CD14-positive monocyte (primary cell): ENCODE measurements around the gene TRMT13. TPM values are rescaled to one million over a fixed set of nuclear protein-coding genes. Genes with fewer than 3 reads are reported as not detected.
A peak's percentile ranks its signal among the peaks of the same experiment; 100 is the strongest.

Source experiments
- DNase-seq, 3 donors: peaks; one replicate each; pipeline ENCODE4 v3.0.0-alpha.2; 2011 to 2022
- H2AFZ ChIP-seq: 2 replicates; pipeline ENCODE4 v1.6.0; 2012; ENCODE audit warnings: mild to moderate bottlenecking, low read depth, low read length, inconsistent platforms; ENCODE audit not compliant: insufficient read depth, poor library complexity, severe bottlenecking
- H3K27ac ChIP-seq, 2 donors: 1 replicate in 1 of 2; 2 replicates in 1 of 2; pipeline ENCODE4 v1.5.1; 2012 to 2013; ENCODE audit warnings: low read length in 2 of 2, control low read depth in 1 of 2, inconsistent platforms in 1 of 2, low read depth in 1 of 2, mild to moderate bottlenecking in 1 of 2
- H3K27me3 ChIP-seq, 2 donors: one replicate each; pipeline versions ENCODE4 v1.6.0 to v1.6.1; 2011 to 2013; ENCODE audit warnings: low read length in 2 of 2; ENCODE audit not compliant: control insufficient read depth in 2 of 2, insufficient read depth in 2 of 2
- H3K36me3 ChIP-seq, 2 donors: replicated peaks in 1 of 2; 1 replicate in 1 of 2; 2 replicates in 1 of 2; pipeline versions ENCODE4 v1.5.1 to v1.6.1; 2012 to 2013; ENCODE audit warnings: low read length in 2 of 2, control low read depth in 1 of 2, inconsistent platforms in 1 of 2, mild to moderate bottlenecking in 1 of 2; ENCODE audit not compliant: insufficient read depth in 2 of 2, control insufficient read depth in 1 of 2
- H3K4me1 ChIP-seq, 2 donors: 1 replicate in 1 of 2; 2 replicates in 1 of 2; pipeline versions ENCODE4 v1.5.1 to v1.6.1; 2012 to 2013; ENCODE audit warnings: low read length in 2 of 2, control low read depth in 1 of 2, inconsistent platforms in 1 of 2, mild to moderate bottlenecking in 1 of 2, moderate library complexity in 1 of 2; ENCODE audit not compliant: insufficient read depth in 2 of 2, control insufficient read depth in 1 of 2
- H3K4me2 ChIP-seq: replicated peaks from 2 replicates; pipeline ENCODE3; 2012; ENCODE audit warnings: low read length, moderate library complexity, mild to moderate bottlenecking; ENCODE audit not compliant: poor library complexity, severe bottlenecking; ENCODE audit errors: extremely low read depth
- H3K4me3 ChIP-seq, 3 experiments: fragments of 200-600 bp in 1 of 3; sonication (generic) in 1 of 3; replicated peaks in 1 of 3; 1 replicate in 2 of 3; 2 replicates in 1 of 3; pipeline ENCODE4 v1.5.1; 2011 to 2013; ENCODE audit warnings: low read length in 3 of 3, mild to moderate bottlenecking in 3 of 3, control low read depth in 2 of 3, low read depth in 2 of 3, inconsistent platforms in 1 of 3, moderate library complexity in 1 of 3
- H3K79me2 ChIP-seq: 2 replicates; pipeline ENCODE4 v1.6.0; 2012; ENCODE audit warnings: mild to moderate bottlenecking, control low read depth, inconsistent platforms, low read length, moderate library complexity; ENCODE audit not compliant: insufficient read depth
- H3K9ac ChIP-seq: 2 replicates; pipeline ENCODE4 v1.6.0; 2017; ENCODE audit warnings: low read length, mild to moderate bottlenecking; ENCODE audit not compliant: insufficient read depth, poor library complexity, severe bottlenecking
- H3K9me3 ChIP-seq, 2 donors: replicated peaks in 1 of 2; 1 replicate in 1 of 2; 2 replicates in 1 of 2; pipeline versions ENCODE4 v1.5.1 to v1.6.1; 2012 to 2013; ENCODE audit warnings: low read length in 2 of 2, control low read depth in 1 of 2; ENCODE audit not compliant: control insufficient read depth in 1 of 2, insufficient read depth in 1 of 2
- H4K20me1 ChIP-seq: 2 replicates; pipeline ENCODE4 v1.6.0; 2012; ENCODE audit warnings: mild to moderate bottlenecking, low read length, control low read depth, moderate library complexity; ENCODE audit not compliant: insufficient read depth
- H3K27ac Mint-ChIP-seq, 7 donors: one replicate each; pipeline ENCODE4 v1.8.0; 2020; ENCODE audit warnings: mild to moderate bottlenecking in 7 of 7, mixed read lengths in 7 of 7, moderate library complexity in 6 of 7, inconsistent platforms in 2 of 7
- H3K27me3 Mint-ChIP-seq, 3 donors: one replicate each; pipeline ENCODE4 v1.8.0; 2021 to 2022; ENCODE audit warnings: low read depth in 3 of 3, mild to moderate bottlenecking in 3 of 3, mixed read lengths in 3 of 3, moderate library complexity in 3 of 3, inconsistent platforms in 1 of 3
- H3K36me3 Mint-ChIP-seq, 2 donors: one replicate each; pipeline ENCODE4 v1.8.0; 2020; ENCODE audit warnings: mixed read lengths in 2 of 2, inconsistent platforms in 1 of 2, mild to moderate bottlenecking in 1 of 2
- H3K4me1 Mint-ChIP-seq: one replicate; pipeline ENCODE4 v1.8.0; 2020; ENCODE audit warnings: mild to moderate bottlenecking, mixed read lengths
- H3K4me3 Mint-ChIP-seq, 2 donors: one replicate each; pipeline ENCODE4 v1.8.0; 2020; ENCODE audit warnings: mild to moderate bottlenecking in 2 of 2, mixed read lengths in 2 of 2, moderate library complexity in 1 of 2
- H3K9me3 Mint-ChIP-seq, 7 donors: one replicate each; pipeline ENCODE4 v1.8.0; 2020 to 2022; ENCODE audit warnings: mixed read lengths in 7 of 7, mild to moderate bottlenecking in 6 of 7, moderate library complexity in 6 of 7, inconsistent platforms in 2 of 7
- WGBS: methylation state at CpG from one replicate; pipeline ENCODE4 v1.1.5; 2013; ENCODE audit warnings: missing lambda C conversion rate; ENCODE audit not compliant: insufficient coverage; 5-methylcytosine and 5-hydroxymethylcytosine counted together
- intact Hi-C, 2 donors: fragments of 100-400 bp; cut with micrococcal nuclease; formaldehyde crosslinking; loops; one replicate each; pipeline versions ENCODE4 v1.15.0 to v1.15.1; 2023
- polyA plus RNA-seq, 3 donors: library from polyadenylated mRNA; depleted of rRNA in 1 of 3; unstranded in 2 of 3; stranded (reverse) in 1 of 3; fragments of 300-500 nt in 2 of 3; fragments of >200 nt in 1 of 3; fragmentation: Illumina TruSeq in 2 of 3; gene quantifications; 1 replicate in 2 of 3; 2 replicates in 1 of 3; pipeline ENCODE4 v1.2.3, GENCODE V29; 2012 to 2021
- TF ChIP-seq, protein P1 (sequence below): fragments of 200-600 bp; IDR thresholded peaks from one replicate; pipeline ENCODE4 v1.8.0; 2022; ENCODE audit warnings: antibody characterized with exemption, mild to moderate bottlenecking

TRMT13 gene
- polyA plus RNA-seq, 3 donors: 2.2 to 8.1 (median 2.3) TPM

DNA sequence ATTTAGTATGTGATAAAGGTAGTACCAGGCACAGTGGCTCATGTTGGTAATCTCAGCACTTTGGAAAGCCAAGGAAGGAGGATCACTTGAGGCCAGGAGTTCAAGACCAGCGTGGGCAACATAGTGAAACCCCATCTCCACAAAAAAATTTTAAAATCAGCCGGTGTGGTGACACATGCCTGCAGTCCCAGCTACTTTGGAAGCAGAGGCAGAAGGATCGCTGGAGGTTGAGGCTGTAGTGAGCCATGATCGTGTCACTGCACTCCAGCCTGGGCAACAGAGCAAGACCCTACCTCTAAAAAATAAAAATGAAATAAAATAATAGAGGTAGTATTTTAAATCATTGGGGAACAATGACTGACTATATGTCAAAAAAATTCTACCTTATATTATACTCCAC lies 17.4 kb upstream of the TRMT13 start:
- Histone ChIP-seq H4K20me1 (no peaks in the 10 kb centered on the region), H3K36me3 (peaks cover 11 to 21% of the 10 kb centered on the region in 2 donors), H3K27me3 (no peaks in the 10 kb centered on the region), H3K9ac (no peak overlapping the region), H3K27ac (no peak overlapping the region), H3K4me2 (no peak overlapping the region), H3K4me3 (no peak overlapping the region), H3K4me1 (no peaks in the 10 kb centered on the region), H3K79me2 (no peaks in the 10 kb centered on the region), H3K9me3 (no peaks in the 10 kb centered on the region), H2AFZ (no peak overlapping the region)
- peak overlapping the region in 3 of 7 donors; percentile 3 to 53 (median 47) for H3K27ac Mint-ChIP-seq
- TF ChIP-seq, protein P1, sequence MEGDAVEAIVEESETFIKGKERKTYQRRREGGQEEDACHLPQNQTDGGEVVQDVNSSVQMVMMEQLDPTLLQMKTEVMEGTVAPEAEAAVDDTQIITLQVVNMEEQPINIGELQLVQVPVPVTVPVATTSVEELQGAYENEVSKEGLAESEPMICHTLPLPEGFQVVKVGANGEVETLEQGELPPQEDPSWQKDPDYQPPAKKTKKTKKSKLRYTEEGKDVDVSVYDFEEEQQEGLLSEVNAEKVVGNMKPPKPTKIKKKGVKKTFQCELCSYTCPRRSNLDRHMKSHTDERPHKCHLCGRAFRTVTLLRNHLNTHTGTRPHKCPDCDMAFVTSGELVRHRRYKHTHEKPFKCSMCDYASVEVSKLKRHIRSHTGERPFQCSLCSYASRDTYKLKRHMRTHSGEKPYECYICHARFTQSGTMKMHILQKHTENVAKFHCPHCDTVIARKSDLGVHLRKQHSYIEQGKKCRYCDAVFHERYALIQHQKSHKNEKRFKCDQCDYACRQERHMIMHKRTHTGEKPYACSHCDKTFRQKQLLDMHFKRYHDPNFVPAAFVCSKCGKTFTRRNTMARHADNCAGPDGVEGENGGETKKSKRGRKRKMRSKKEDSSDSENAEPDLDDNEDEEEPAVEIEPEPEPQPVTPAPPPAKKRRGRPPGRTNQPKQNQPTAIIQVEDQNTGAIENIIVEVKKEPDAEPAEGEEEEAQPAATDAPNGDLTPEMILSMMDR: no peak
- H3K27me3 Mint-ChIP-seq: no peaks in the 10 kb centered on the region
- no peaks in the 10 kb centered on the region for H3K4me1 Mint-ChIP-seq
- no peak for DNase-seq
- H3K36me3 Mint-ChIP-seq: peaks cover 24 to 38% of the 10 kb centered on the region in 2 donors
- H3K9me3 Mint-ChIP-seq: no peaks in the 10 kb centered on the region
- no CpG with 5 or more reads among the region's 4 CpGs for WGBS
- H3K4me3 Mint-ChIP-seq: no peak overlapping the region
- intact Hi-C loops: no loop called here

DNA sequence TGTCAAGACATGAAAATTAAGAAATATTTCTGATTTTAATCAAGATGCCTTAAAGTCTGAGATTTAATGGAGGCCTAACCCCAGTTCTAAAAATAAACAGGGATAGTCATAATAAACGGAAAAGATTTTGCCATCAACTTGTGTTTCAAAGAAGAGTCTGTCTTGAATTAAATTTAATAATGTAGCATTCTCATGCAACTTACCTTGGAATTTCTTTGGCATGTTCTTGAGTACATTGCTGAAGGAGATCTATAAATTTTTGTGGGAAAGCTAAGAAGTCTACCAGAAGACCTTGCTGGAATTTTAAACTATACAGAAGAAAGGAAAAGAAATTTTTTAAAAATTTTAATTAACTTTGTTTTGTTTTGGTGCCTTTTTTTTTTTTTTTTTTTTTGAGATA lies 10.8 kb upstream of the TRMT13 start:
- TF ChIP-seq, protein P1: no peak
- no peak overlapping the region for H3K27ac ChIP-seq
- H3K9ac ChIP-seq: no peak overlapping the region
- H3K36me3 ChIP-seq: peaks cover 10 to 27% of the 10 kb centered on the region in 2 donors
- no peak overlapping the region for H3K4me3 Mint-ChIP-seq
- intact Hi-C loops: no loop called here
- no peak overlapping the region for H2AFZ ChIP-seq
- no peaks in the 10 kb centered on the region for H4K20me1 ChIP-seq
- H3K4me2 ChIP-seq: no peak overlapping the region
- H3K27me3 Mint-ChIP-seq: no peaks in the 10 kb centered on the region
- H3K9me3 Mint-ChIP-seq: no peaks in the 10 kb centered on the region
- no peaks in the 10 kb centered on the region for H3K4me1 Mint-ChIP-seq
- peaks cover 29 to 45% of the 10 kb centered on the region in 2 donors for H3K36me3 Mint-ChIP-seq
- no peaks in the 10 kb centered on the region for H3K9me3 ChIP-seq
- no peaks in the 10 kb centered on the region for H3K27me3 ChIP-seq
- no peak overlapping the region for H3K27ac Mint-ChIP-seq
- H3K4me3 ChIP-seq: no peak overlapping the region
- peaks cover 4% of the 10 kb centered on the region for H3K79me2 ChIP-seq
- H3K4me1 ChIP-seq: no peaks in the 10 kb centered on the region
- no peak for DNase-seq
- WGBS: no CpG with 5 or more reads among the region's 1 CpG
